Trophoblast cell (in vitro differentiated cells and primary cell): ENCODE data around the gene SBK1.
A peak's percentile ranks its signal among the peaks of the same experiment; 100 is the strongest.

Experiments used
- DNase-seq, 2 donors: peaks; one replicate each; pipeline ENCODE4 v3.0.0-alpha.2; 2016
- H2AFZ ChIP-seq: 2 replicates; pipeline ENCODE4 v1.6.1; 2013; ENCODE audit warnings: low read length, moderate library complexity, mild to moderate bottlenecking; ENCODE audit not compliant: insufficient read depth, poor library complexity
- H2AK5ac ChIP-seq: 2 replicates; pipeline ENCODE4 v1.6.1; 2013; ENCODE audit warnings: mild to moderate bottlenecking, low read length
- H2BK120ac ChIP-seq: 2 replicates; pipeline ENCODE4 v1.6.1; 2013; ENCODE audit warnings: low read length, mild to moderate bottlenecking, moderate library complexity; ENCODE audit not compliant: insufficient read depth, poor library complexity
- H2BK12ac ChIP-seq: 2 replicates; pipeline ENCODE4 v1.6.1; 2013; ENCODE audit warnings: mild to moderate bottlenecking, low read length, moderate library complexity
- H2BK5ac ChIP-seq: 2 replicates; pipeline ENCODE4 v1.6.1; 2013; ENCODE audit warnings: low read length, low read depth, moderate library complexity, mild to moderate bottlenecking; ENCODE audit not compliant: poor library complexity
- H3K14ac ChIP-seq: 2 replicates; pipeline ENCODE4 v1.6.1; 2013; ENCODE audit warnings: mild to moderate bottlenecking, low read length
- H3K18ac ChIP-seq: 2 replicates; pipeline ENCODE4 v1.6.1; 2013; ENCODE audit warnings: mild to moderate bottlenecking, low read length
- H3K23ac ChIP-seq: 2 replicates; pipeline ENCODE4 v1.6.1; 2013; ENCODE audit warnings: low read length
- H3K27ac ChIP-seq: 2 replicates; pipeline ENCODE4 v1.5.1; 2013; ENCODE audit warnings: low read depth, mild to moderate bottlenecking, inconsistent platforms, low read length, moderate library complexity
- H3K27me3 ChIP-seq: 2 replicates; pipeline ENCODE4 v1.6.1; 2013; ENCODE audit warnings: inconsistent platforms, mild to moderate bottlenecking, low read length, moderate library complexity; ENCODE audit not compliant: insufficient read depth
- H3K36me3 ChIP-seq, 2 experiments: 1 replicate in 1 of 2; 2 replicates in 1 of 2; pipeline ENCODE4 v1.6.1; 2013; ENCODE audit warnings: low read length in 2 of 2, mild to moderate bottlenecking in 2 of 2, moderate library complexity in 1 of 2; ENCODE audit not compliant: insufficient read depth in 2 of 2, control insufficient read depth in 1 of 2
- H3K4ac ChIP-seq: 2 replicates; pipeline ENCODE4 v1.6.1; 2013; ENCODE audit warnings: low read depth, mild to moderate bottlenecking, low read length, moderate library complexity
- H3K4me1 ChIP-seq, 2 experiments: 1 replicate in 1 of 2; 2 replicates in 1 of 2; pipeline ENCODE4 v1.6.1; 2013; ENCODE audit warnings: low read length in 2 of 2, mild to moderate bottlenecking in 2 of 2, moderate library complexity in 1 of 2; ENCODE audit not compliant: insufficient read depth in 2 of 2, control insufficient read depth in 1 of 2
- H3K4me2 ChIP-seq: 2 replicates; pipeline ENCODE4 v1.6.1; 2013; ENCODE audit warnings: inconsistent platforms, mild to moderate bottlenecking, low read length, moderate library complexity
- H3K4me3 ChIP-seq: 2 replicates; pipeline ENCODE4 v1.5.1; 2013; ENCODE audit warnings: mild to moderate bottlenecking, low read depth, low read length, inconsistent platforms
- H3K79me1 ChIP-seq: one replicate; pipeline ENCODE4 v1.6.1; 2013; ENCODE audit warnings: low read length
- H3K79me2 ChIP-seq: 2 replicates; pipeline ENCODE4 v1.6.1; 2013; ENCODE audit warnings: low read length, mild to moderate bottlenecking; ENCODE audit not compliant: control insufficient read depth, insufficient read depth, poor library complexity
- H3K9ac ChIP-seq: 2 replicates; pipeline ENCODE4 v1.6.1; 2013; ENCODE audit warnings: mild to moderate bottlenecking, low read length
- H3K9me3 ChIP-seq: 2 replicates; pipeline ENCODE4 v1.6.1; 2013; ENCODE audit warnings: low read depth, mild to moderate bottlenecking, control low read depth, inconsistent platforms, low read length; ENCODE audit not compliant: insufficient read depth
- H4K12ac ChIP-seq: 2 replicates; pipeline ENCODE4 v1.6.1; 2013; ENCODE audit warnings: low read depth, mild to moderate bottlenecking, low read length, moderate library complexity
- H4K8ac ChIP-seq: 2 replicates; pipeline ENCODE4 v1.6.1; 2013; ENCODE audit warnings: low read depth, mild to moderate bottlenecking, low read length, moderate library complexity
- H4K91ac ChIP-seq: one replicate; pipeline ENCODE4 v1.6.1; 2013; ENCODE audit warnings: low read depth, mild to moderate bottlenecking, low read length, moderate library complexity
- WGBS: extraction: QIAGEN DNeasy Blood & Tissue Kit; methylation state at CpG from one replicate; pipeline ENCODE4 v1.1.7; 2013; ENCODE audit warnings: missing lambda C conversion rate; ENCODE audit not compliant: insufficient read length, insufficient coverage; ENCODE audit errors: extremely low coverage; 5-methylcytosine and 5-hydroxymethylcytosine counted together

SBK1 gene

GRCh38 chr16:28259781-28260150 lies 32.6 kb upstream of the SBK1 start:
- Histone ChIP-seq H3K18ac (no peak overlapping the region), H2BK120ac (no peak overlapping the region), H3K4me1 (no peaks in the 10 kb centered on the region), H4K8ac (no peak overlapping the region), H3K9ac (no peak overlapping the region), H3K79me2 (no peaks in the 10 kb centered on the region), H3K27me3 (no peaks in the 10 kb centered on the region), H2BK5ac (no peak overlapping the region), H2AFZ (no peak overlapping the region), H2BK12ac (no peak overlapping the region), H4K12ac (no peak overlapping the region), H3K79me1 (no peaks in the 10 kb centered on the region), H3K36me3 (no peaks in the 10 kb centered on the region), H3K4me3 (no peak overlapping the region), H3K27ac (no peak overlapping the region), H3K4ac (no peak overlapping the region), H2AK5ac (no peak overlapping the region), H3K23ac (no peak overlapping the region), H3K14ac (no peak overlapping the region), H3K9me3 (peaks cover 1% of the 10 kb centered on the region), H3K4me2 (no peak overlapping the region), H4K91ac (no peak overlapping the region)
- no peak for DNase-seq
- WGBS = no CpG with 5 or more reads among the region's 7 CpGs

GRCh38 chr16:28260193-28260592 lies 32.1 kb upstream of the SBK1 start:
- Histone ChIP-seq H2AFZ (no peak overlapping the region), H2BK120ac (no peak overlapping the region), H3K9me3 (peaks cover 1% of the 10 kb centered on the region), H3K79me1 (no peaks in the 10 kb centered on the region), H3K4me3 (no peak overlapping the region), H3K4ac (no peak overlapping the region), H3K27me3 (no peaks in the 10 kb centered on the region), H4K12ac (no peak overlapping the region), H4K8ac (no peak overlapping the region), H2BK5ac (no peak overlapping the region), H3K18ac (no peak overlapping the region), H3K4me1 (no peaks in the 10 kb centered on the region), H3K9ac (no peak overlapping the region), H3K14ac (no peak overlapping the region), H3K27ac (no peak overlapping the region), H2AK5ac (no peak overlapping the region), H4K91ac (no peak overlapping the region), H3K79me2 (no peaks in the 10 kb centered on the region), H3K4me2 (no peak overlapping the region), H3K23ac (no peak overlapping the region), H3K36me3 (no peaks in the 10 kb centered on the region), H2BK12ac (no peak overlapping the region)
- WGBS = no CpG with 5 or more reads among the region's 1 CpG
- DNase-seq = no peak

GRCh38 chr16:28261942-28262341 lies 30.4 kb upstream of the SBK1 start:
- Histone ChIP-seq H3K27me3 (no peaks in the 10 kb centered on the region), H4K91ac (no peak overlapping the region), H3K9ac (no peak overlapping the region), H3K4me1 (no peaks in the 10 kb centered on the region), H4K8ac (no peak overlapping the region), H2BK120ac (no peak overlapping the region), H2AK5ac (no peak overlapping the region), H3K4me2 (no peak overlapping the region), H3K27ac (no peak overlapping the region), H3K79me2 (no peaks in the 10 kb centered on the region), H3K9me3 (peaks cover 1% of the 10 kb centered on the region), H2AFZ (no peak overlapping the region), H3K4me3 (no peak overlapping the region), H2BK5ac (no peak overlapping the region), H3K79me1 (no peaks in the 10 kb centered on the region), H3K36me3 (no peaks in the 10 kb centered on the region), H2BK12ac (no peak overlapping the region), H3K14ac (no peak overlapping the region), H3K4ac (no peak overlapping the region), H4K12ac (no peak overlapping the region), H3K23ac (no peak overlapping the region), H3K18ac (no peak overlapping the region)
- no CpG with 5 or more reads among the region's 4 CpGs for WGBS
- no peak for DNase-seq

GRCh38 chr16:28263305-28263704 lies 29.0 kb upstream of the SBK1 start:
- H2AK5ac ChIP-seq = no peak overlapping the region
- no peak overlapping the region for H4K12ac ChIP-seq
- H3K23ac ChIP-seq = no peak overlapping the region
- H2BK5ac ChIP-seq = no peak overlapping the region
- no peak overlapping the region for H3K14ac ChIP-seq
- no CpG with 5 or more reads among the region's 7 CpGs for WGBS
- no peak overlapping the region for H2AFZ ChIP-seq
- no peak overlapping the region for H4K91ac ChIP-seq
- H3K4me1 ChIP-seq = no peaks in the 10 kb centered on the region
- H2BK12ac ChIP-seq = no peak overlapping the region
- no peak overlapping the region for H3K27ac ChIP-seq
- H3K79me2 ChIP-seq = no peaks in the 10 kb centered on the region
- no peak overlapping the region for H3K18ac ChIP-seq
- no peak overlapping the region for H3K4me2 ChIP-seq
- H3K4ac ChIP-seq = no peak overlapping the region
- no peaks in the 10 kb centered on the region for H3K27me3 ChIP-seq
- H3K4me3 ChIP-seq = peak overlapping the region; percentile 12
- H3K79me1 ChIP-seq = no peaks in the 10 kb centered on the region
- peaks cover 1% of the 10 kb centered on the region for H3K9me3 ChIP-seq
- no peak overlapping the region for H4K8ac ChIP-seq
- H3K9ac ChIP-seq = no peak overlapping the region
- H3K36me3 ChIP-seq = no peaks in the 10 kb centered on the region
- no peak overlapping the region for H2BK120ac ChIP-seq
- no peak for DNase-seq
